Testis (tissue), 3 donors: ENCODE measurements around the gene PHACTR3. TPM values are rescaled to one million over a fixed set of nuclear protein-coding genes. Genes with fewer than 3 reads are reported as not detected.

ENCODE experiments used
- DNase-seq: peaks from one replicate; pipeline ENCODE4 v3.0.0-alpha.2; 2019
- H3K27ac ChIP-seq, 2 donors: fragments of 200-600 bp; sonication (generic); one replicate each; pipeline ENCODE4 v1.5.1; 2019
- H3K27me3 ChIP-seq: fragments of 200-600 bp; sonication (generic); one replicate; pipeline ENCODE4 v1.5.1; 2019
- H3K36me3 ChIP-seq: fragments of 200-600 bp; sonication (generic); one replicate; pipeline ENCODE4 v1.5.1; 2017; ENCODE audit warnings: low read depth; ENCODE audit errors: missing control alignments
- H3K4me1 ChIP-seq: fragments of 200-600 bp; sonication (generic); one replicate; pipeline ENCODE4 v1.5.1; 2019
- H3K4me3 ChIP-seq, 2 donors: fragments of 200-600 bp; sonication (generic); one replicate each; pipeline ENCODE4 v1.5.1; 2017 to 2019
- H3K9me3 ChIP-seq: fragments of 200-600 bp; sonication (generic); one replicate; pipeline ENCODE4 v1.5.1; 2017
- CTCF ChIP-seq, 3 experiments: fragments of 450-650 bp in 2 of 3; fragments of 200-600 bp in 1 of 3; sonication (generic) in 1 of 3; IDR thresholded peaks; one replicate each; pipeline ENCODE4 v1.5.1; 2016 to 2019; ENCODE audit warnings: antibody characterized with exemption in 3 of 3, mild to moderate bottlenecking in 2 of 3, moderate library complexity in 1 of 3
- POLR2A ChIP-seq: fragments of 450-650 bp; IDR thresholded peaks from one replicate; pipeline ENCODE4 v1.6.1; 2017; ENCODE audit warnings: antibody characterized with exemption, mild to moderate bottlenecking, moderate library complexity
- WGBS, 2 donors: methylation state at CpG; one replicate each; pipeline ENCODE4 v1.1.5; 2018; 5-methylcytosine and 5-hydroxymethylcytosine counted together
- intact Hi-C: fragments of 100-400 bp; cut with DNase I; formaldehyde crosslinking; loops from one replicate; pipeline ENCODE4 v1.15.1; 2023; ENCODE audit warnings: low total_unique reads
- polyA plus RNA-seq: library from polyadenylated mRNA; stranded (reverse); fragments of 350-450 nt; fragmentation: Illumina TruSeq; extraction: RNeasy Lipid Tissue Mini Kit (QIAGEN cat#74804); gene quantifications from one replicate; pipeline ENCODE4 v1.2.3, GENCODE V29; 2014; ENCODE audit warnings: low read depth, low replicate concordance; ENCODE audit not compliant: insufficient read depth
- total RNA-seq, 2 donors: library from RNA; depleted of rRNA; stranded (reverse); fragments of >200 nt; gene quantifications; one replicate each; pipeline ENCODE4 v1.2.3, GENCODE V29; 2016

PHACTR3 gene
- total and polyA plus RNA-seq, 3 donors from 2014 or later: 0.94 to 1.2 (median 1.1) TPM

GRCh38 chr20:59631751-59632540 lies 27.6 kb downstream of the PHACTR3 start:
- Histone ChIP-seq H3K27me3 (no peaks in the 10 kb centered on the region), H3K36me3 (no peaks in the 10 kb centered on the region), H3K9me3 (no peaks in the 10 kb centered on the region), H3K27ac (no peak overlapping the region), H3K4me3 (no peak overlapping the region), H3K4me1 (no peaks in the 10 kb centered on the region)
- TF ChIP-seq CTCF (IDR thresholded peaks at IDR 0.05) (no peak), POLR2A (no peak)
- 91 to 92% methylated on average over 12 to 14 of the region's 14 CpGs for WGBS, 2 donors
- intact Hi-C loops: no loop called here
- DNase-seq: no peak

- WGBS, 2 donors: 84 to 88% methylated on average over 8 of the region's 8 CpGs
- Histone ChIP-seq H3K36me3 (no peaks in the 10 kb centered on the region), H3K27me3 (no peaks in the 10 kb centered on the region), H3K4me1 (no peaks in the 10 kb centered on the region), H3K4me3 (no peak overlapping the region), H3K9me3 (no peaks in the 10 kb centered on the region), H3K27ac (no peak overlapping the region)
- TF ChIP-seq CTCF (IDR thresholded peaks at IDR 0.05): no peak
- TF ChIP-seq POLR2A: no peak
- intact Hi-C loops: no loop called here
- DNase-seq: no peak
These were observed 28.3 kb downstream of the PHACTR3 start for GRCh38 chr20:59632541-59633113.

- WGBS, 2 donors: 82 to 96% methylated on average over 6 of the region's 6 CpGs
- no peak overlapping the region for H3K27ac ChIP-seq
- intact Hi-C loops: no loop called here
- TF ChIP-seq POLR2A: no peak
- no peak for TF ChIP-seq CTCF (IDR thresholded peaks at IDR 0.05)
- H3K27me3 ChIP-seq: no peaks in the 10 kb centered on the region
- H3K36me3 ChIP-seq: no peaks in the 10 kb centered on the region
- H3K4me3 ChIP-seq: no peak overlapping the region
- no peaks in the 10 kb centered on the region for H3K4me1 ChIP-seq
- no peak for DNase-seq
- H3K9me3 ChIP-seq: no peaks in the 10 kb centered on the region
These were observed 29.4 kb downstream of the PHACTR3 start for GRCh38 chr20:59633656-59634251.

- no peaks in the 10 kb centered on the region for H3K4me1 ChIP-seq
- 84 to 85% methylated on average over 18 of the region's 18 CpGs for whole genome bisulfite sequencing, 2 donors
- no peaks in the 10 kb centered on the region for H3K36me3 ChIP-seq
- H3K27me3 ChIP-seq: no peaks in the 10 kb centered on the region
- H3K9me3 ChIP-seq: no peaks in the 10 kb centered on the region
- no peak overlapping the region for H3K4me3 ChIP-seq
- no peak overlapping the region for H3K27ac ChIP-seq
- no peak for DNase-seq
- TF ChIP-seq CTCF (IDR thresholded peaks at IDR 0.05): no peak
- no peak for TF ChIP-seq POLR2A
- intact Hi-C loops: no loop called here
These were observed 30.2 kb downstream of the PHACTR3 start for GRCh38 chr20:59634435-59635005.
